Measurements from ENCODE around the gene NINL. TPM values are rescaled to one million over a fixed set of nuclear protein-coding genes. Genes with fewer than 3 reads are reported as not detected.

NINL gene
- polyA plus RNA-seq, 1 donor (not counting 4 experiments of a cell fraction or from before 2014, with no cell fraction given) = 0.79 TPM

- H3K27ac ChIP-seq (ENCODE audit: control insufficient read depth, insufficient read depth, low read length) = no peak overlapping the region
- peaks cover 0 to 2% of the 10 kb centered on the region in 2 experiments for H3K36me3 ChIP-seq (ENCODE audit: control insufficient read depth in 2 of 2, extremely low read depth in 1 of 2, insufficient read depth in 2 of 2, low read length in 2 of 2)
- no peaks in the 10 kb centered on the region for H3K9me1 ChIP-seq (ENCODE audit: control insufficient read depth, extremely low read depth, insufficient read depth, low read length)
- no peak overlapping the region for H2AFZ ChIP-seq (ENCODE audit: control insufficient read depth, low read length)
- no peaks in the 10 kb centered on the region for H4K20me1 ChIP-seq (ENCODE audit: control insufficient read depth, extremely low read depth, insufficient read depth, low read length)
- TF ChIP-seq CTCF (optimal IDR thresholded peaks at IDR 0.05 in 1 of 3, IDR thresholded peaks at IDR 0.05 in 1 of 3, conservative IDR thresholded peaks at IDR 0.05 in 1 of 3; ENCODE audit: extremely low read depth in 1 of 3, insufficient read depth in 2 of 3, low read length in 3 of 3) (no peak), EZH2 (IDR thresholded peaks at IDR 0.05; ENCODE audit: low read length) (no peak)
- no peaks in the 10 kb centered on the region for H3K27me3 ChIP-seq (ENCODE audit: control insufficient read depth, extremely low read depth, insufficient read depth, low read length)
- dilution Hi-C loops (cut with MboI; ENCODE audit: extremely low pct_ligation_motif_present, low sequenced_read_pairs) = no loop called here
- H3K4me1 ChIP-seq (ENCODE audit: control insufficient read depth, extremely low read depth, insufficient read depth, low read length) = no peaks in the 10 kb centered on the region
- FAIRE-seq = no peak
- no peak for DNase-seq (ENCODE audit: low read depth, low spot score)
- no peak overlapping the region for H3K4me3 ChIP-seq (ENCODE audit: control insufficient read depth in 2 of 3, extremely low read depth in 1 of 3, insufficient read depth in 2 of 3, low read depth in 1 of 3, low read length in 3 of 3)
- no peak overlapping the region for H3K9ac ChIP-seq (ENCODE audit: control insufficient read depth, extremely low read depth, insufficient read depth, low read length)
- H3K9me3 ChIP-seq (ENCODE audit: control insufficient read depth, low read depth, low read length) = no peaks in the 10 kb centered on the region
- H3K79me2 ChIP-seq (ENCODE audit: control insufficient read depth, insufficient read depth, low read length) = no peaks in the 10 kb centered on the region
- H3K4me2 ChIP-seq (ENCODE audit: control insufficient read depth, extremely low read depth, insufficient read depth, low read depth, low read length) = no peak overlapping the region
These were observed 23.4 kb upstream of the NINL start for GRCh38 chr20:25608774-25609173.

GRCh38 chr20:25606094-25606695 lies 20.9 kb upstream of the NINL start:
- H3K4me2 ChIP-seq (ENCODE audit: control insufficient read depth, extremely low read depth, insufficient read depth, low read depth, low read length) = no peak overlapping the region
- H2AFZ ChIP-seq (ENCODE audit: control insufficient read depth, low read length) = no peak overlapping the region
- dilution Hi-C loops (cut with MboI; ENCODE audit: extremely low pct_ligation_motif_present, low sequenced_read_pairs) = no loop called here
- no peak overlapping the region for H3K4me3 ChIP-seq (ENCODE audit: control insufficient read depth in 2 of 3, extremely low read depth in 1 of 3, insufficient read depth in 2 of 3, low read depth in 1 of 3, low read length in 3 of 3)
- H3K27ac ChIP-seq (ENCODE audit: control insufficient read depth, insufficient read depth, low read length) = no peak overlapping the region
- no peak overlapping the region for H3K9ac ChIP-seq (ENCODE audit: control insufficient read depth, extremely low read depth, insufficient read depth, low read length)
- H3K9me1 ChIP-seq (ENCODE audit: control insufficient read depth, extremely low read depth, insufficient read depth, low read length) = no peaks in the 10 kb centered on the region
- H4K20me1 ChIP-seq (ENCODE audit: control insufficient read depth, extremely low read depth, insufficient read depth, low read length) = no peaks in the 10 kb centered on the region
- no peaks in the 10 kb centered on the region for H3K4me1 ChIP-seq (ENCODE audit: control insufficient read depth, extremely low read depth, insufficient read depth, low read length)
- H3K9me3 ChIP-seq (ENCODE audit: control insufficient read depth, low read depth, low read length) = no peaks in the 10 kb centered on the region
- DNase-seq (ENCODE audit: low read depth, low spot score) (no peak), FAIRE-seq (no peak)
- no peak for TF ChIP-seq EZH2 (IDR thresholded peaks at IDR 0.05; ENCODE audit: low read length)
- TF ChIP-seq CTCF (optimal IDR thresholded peaks at IDR 0.05 in 1 of 3, IDR thresholded peaks at IDR 0.05 in 1 of 3, conservative IDR thresholded peaks at IDR 0.05 in 1 of 3; ENCODE audit: extremely low read depth in 1 of 3, insufficient read depth in 2 of 3, low read length in 3 of 3) = no peak
- H3K36me3 ChIP-seq (ENCODE audit: control insufficient read depth in 2 of 2, extremely low read depth in 1 of 2, insufficient read depth in 2 of 2, low read length in 2 of 2) = no peaks in the 10 kb centered on the region
- H3K79me2 ChIP-seq (ENCODE audit: control insufficient read depth, insufficient read depth, low read length) = no peaks in the 10 kb centered on the region
- no peaks in the 10 kb centered on the region for H3K27me3 ChIP-seq (ENCODE audit: control insufficient read depth, extremely low read depth, insufficient read depth, low read length)
